GM10248 (cell line): ENCODE measurements around the gene EFCAB6.

Experiments used
- CTCF ChIA-PET: fragments of 300-600 bp; sonication (Branson Sonifier 250); formaldehyde crosslinking; extraction: SDS; loops from one replicate; lab custom pipeline; 2021; ENCODE audit warnings: antibody characterized with exemption; lab: Yijun Ruan, JAX
- POLR2A ChIA-PET: fragments of 350-650 bp; sonication (Branson Sonifier 250); formaldehyde crosslinking; extraction: SDS; loops from one replicate; lab custom pipeline; 2020; ENCODE audit warnings: antibody characterized with exemption; lab: Yijun Ruan, JAX
- DNase-seq: peaks from one replicate; pipeline ENCODE4 v3.0.0; 2012; ENCODE audit errors: extremely low spot score
- TF ChIP-seq, protein P1 (sequence below): IDR thresholded peaks from 2 replicates; pipeline ENCODE4 v1.5.1; 2012; ENCODE audit warnings: mild to moderate bottlenecking, low read depth; ENCODE audit errors: extremely low read depth, missing control alignments, control extremely low read depth

The EFCAB6 gene

GRCh38 chr22:43819421-43819921 is 7.4 kb upstream of the EFCAB6 start:
- TF ChIP-seq, protein P1, sequence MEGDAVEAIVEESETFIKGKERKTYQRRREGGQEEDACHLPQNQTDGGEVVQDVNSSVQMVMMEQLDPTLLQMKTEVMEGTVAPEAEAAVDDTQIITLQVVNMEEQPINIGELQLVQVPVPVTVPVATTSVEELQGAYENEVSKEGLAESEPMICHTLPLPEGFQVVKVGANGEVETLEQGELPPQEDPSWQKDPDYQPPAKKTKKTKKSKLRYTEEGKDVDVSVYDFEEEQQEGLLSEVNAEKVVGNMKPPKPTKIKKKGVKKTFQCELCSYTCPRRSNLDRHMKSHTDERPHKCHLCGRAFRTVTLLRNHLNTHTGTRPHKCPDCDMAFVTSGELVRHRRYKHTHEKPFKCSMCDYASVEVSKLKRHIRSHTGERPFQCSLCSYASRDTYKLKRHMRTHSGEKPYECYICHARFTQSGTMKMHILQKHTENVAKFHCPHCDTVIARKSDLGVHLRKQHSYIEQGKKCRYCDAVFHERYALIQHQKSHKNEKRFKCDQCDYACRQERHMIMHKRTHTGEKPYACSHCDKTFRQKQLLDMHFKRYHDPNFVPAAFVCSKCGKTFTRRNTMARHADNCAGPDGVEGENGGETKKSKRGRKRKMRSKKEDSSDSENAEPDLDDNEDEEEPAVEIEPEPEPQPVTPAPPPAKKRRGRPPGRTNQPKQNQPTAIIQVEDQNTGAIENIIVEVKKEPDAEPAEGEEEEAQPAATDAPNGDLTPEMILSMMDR = no peak
- ChIA-PET CTCF (no interaction called here), POLR2A (no interaction called here)
- DNase-seq = no peak

DNA sequence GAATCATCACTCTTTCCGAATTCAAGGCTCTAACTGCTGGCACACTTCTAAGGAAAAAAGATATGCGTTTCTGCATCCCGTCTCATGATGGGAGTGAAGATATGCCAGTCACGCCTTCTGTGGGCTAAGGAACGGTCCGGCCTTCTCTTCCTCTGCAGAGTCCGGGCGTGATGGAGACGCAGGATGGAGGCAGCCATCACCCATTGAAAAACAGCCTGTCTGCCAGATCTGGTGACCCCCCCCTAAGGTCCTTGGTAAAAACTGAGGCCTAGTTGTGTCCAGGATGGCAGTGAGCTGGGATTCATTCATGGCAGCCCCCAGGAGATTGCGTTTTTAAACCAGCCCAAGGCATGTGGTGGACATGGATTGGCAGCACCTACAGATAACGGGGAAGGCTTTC is 6.9 kb upstream of the EFCAB6 start:
- ChIA-PET POLR2A (no interaction called here), CTCF (no interaction called here)
- TF ChIP-seq, protein P1 = no peak
- no peak for DNase-seq

DNA sequence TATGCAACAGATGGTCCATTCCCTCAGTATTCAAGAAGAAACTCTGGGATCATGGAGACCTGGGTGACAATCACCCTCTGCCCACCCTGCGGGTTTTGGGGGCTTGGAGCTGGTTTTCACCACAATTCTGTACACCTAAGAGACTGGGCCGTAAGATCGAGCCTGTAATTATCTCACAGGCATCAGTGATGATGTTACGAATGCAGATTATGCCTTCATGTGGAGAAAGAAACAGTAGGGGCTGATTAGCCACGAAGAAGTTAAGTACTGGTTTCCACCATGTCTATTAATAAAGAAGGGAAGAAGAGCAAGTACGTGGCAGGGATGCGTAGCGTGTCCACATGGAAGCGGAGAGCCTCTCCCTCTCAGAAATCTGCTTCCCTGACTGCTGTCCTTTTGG is 5.3 kb upstream of the EFCAB6 start:
- DNase-seq = no peak
- POLR2A ChIA-PET = no interaction called here
- CTCF ChIA-PET = interaction anchor here (1.2 kb wide), 2 partner anchors 12 to 129 kb away, joined by 3 to 5 read pairs; no protein-coding TSS in a partner anchor
- TF ChIP-seq, protein P1 = no peak

DNA sequence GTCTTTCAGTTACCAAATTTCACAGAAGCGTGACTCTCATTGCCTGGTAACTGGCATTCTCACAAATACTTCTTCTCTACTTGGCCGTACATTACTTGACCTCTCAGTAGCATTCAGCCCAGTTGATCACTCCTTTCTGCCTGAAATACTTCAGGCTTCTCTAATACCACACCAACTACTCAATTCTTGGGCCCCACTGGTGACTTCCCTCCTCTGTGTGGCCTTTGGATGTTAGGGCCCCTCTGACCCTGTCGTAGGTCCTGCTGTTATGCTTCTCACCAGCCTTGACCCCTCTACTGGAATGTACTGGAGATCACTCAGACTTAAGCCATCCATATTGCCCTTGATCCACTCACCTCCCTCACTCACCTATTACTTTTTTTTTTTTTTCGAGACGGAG is 2.2 kb upstream of the EFCAB6 start:
- CTCF ChIA-PET = no interaction called here
- TF ChIP-seq, protein P1 = no peak

DNA sequence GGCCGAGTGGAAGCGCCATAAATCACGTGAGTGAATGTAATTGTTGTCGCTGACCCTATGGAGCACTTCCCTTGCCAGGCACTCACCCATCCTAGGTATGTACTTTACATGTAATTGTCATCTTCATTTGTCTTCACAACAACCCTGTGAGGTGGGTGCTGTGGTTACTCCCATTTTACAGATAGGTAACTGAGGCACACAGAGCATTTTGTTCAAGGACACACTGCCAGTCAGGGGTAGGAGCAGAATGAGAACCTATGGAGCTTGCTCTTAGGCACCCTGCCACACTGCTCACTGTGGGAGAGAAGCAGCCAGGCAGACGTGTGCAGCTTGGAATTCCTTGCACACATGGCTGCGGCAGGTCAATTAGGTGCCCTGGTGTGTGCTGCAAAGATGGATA is 785 bp upstream of the EFCAB6 start:
- TF ChIP-seq, protein P1 = no peak
- ChIA-PET POLR2A (no interaction called here), CTCF (interaction anchor here (2.4 kb wide), 1 partner anchor 10 kb away, joined by 9 read pairs; no protein-coding TSS in a partner anchor)
- no peak for DNase-seq

More for the DNA sequence above, 2.2 kb upstream of the EFCAB6 start:
- POLR2A ChIA-PET = no interaction called here
- DNase-seq = no peak

GRCh38 chr22:43811777-43812148 is 342 bp downstream of the EFCAB6 start:
- CTCF ChIA-PET = interaction anchor here (2.4 kb wide), 1 partner anchor 11 kb away, joined by 9 read pairs; no protein-coding TSS in a partner anchor
- no peak for DNase-seq
- POLR2A ChIA-PET = interaction anchor here (0.7 kb wide), 1 partner anchor 12 kb away, joined by 3 read pairs; no protein-coding TSS in a partner anchor
- TF ChIP-seq, protein P1 = no peak
